ENCODE results near the gene NUDT4B. TPM values are rescaled to one million over a fixed set of nuclear protein-coding genes. Genes with fewer than 3 reads are reported as not detected.
"Not testable (repeated sequence)": the region's sequence is repeated elsewhere in the genome, so short reads cannot be mapped to it uniquely, and the experiment has no call there.

The NUDT4B gene
- total and polyA plus RNA-seq, 2 of the 13 experiments (the other 11 are each of a cell fraction or from before 2014, with no cell fraction given) = 3.3 to 24.5 TPM

GRCh38 chr1:148734311-148734662 is 14.3 kb upstream of the NUDT4B start:
- H3K27me3 ChIP-seq (ENCODE audit: control insufficient read depth in 1 of 2, insufficient read depth in 2 of 2, low read length in 2 of 2); BruUV-seq (replicated peaks); CTCF ChIA-PET (ENCODE audit: low intra/inter-chr PET ratio, low total read pairs); H3K4me2 ChIP-seq (ENCODE audit: low read depth, low read length); H3K79me2 ChIP-seq (ENCODE audit: insufficient read depth, low read length); H3K9me3 ChIP-seq (ENCODE audit: low read length); intact Hi-C loops (cut with micrococcal nuclease; ENCODE audit: unreplicated experiment); DNase-seq (ENCODE audit: low spot score); FAIRE-seq; POLR2A ChIA-PET; H3K9ac ChIP-seq (ENCODE audit: insufficient read depth, low read depth, low read length); H3K4me3 ChIP-seq (replicated peaks in 1 of 3; ENCODE audit: insufficient read depth in 1 of 3, low read depth in 2 of 3, low read length in 3 of 3); H3K36me3 ChIP-seq (replicated peaks in 1 of 2; ENCODE audit: control insufficient read depth in 1 of 2, insufficient read depth in 2 of 2, low read length in 2 of 2); H3K27ac ChIP-seq (ENCODE audit: extremely low read length, insufficient read depth, low read length); ATAC-seq; in situ Hi-C loops (cut with HindIII; ENCODE audit: extremely low pct_ligation_motif_present, low pct_unique_long_range_greater_than_20kb); H2AFZ ChIP-seq (ENCODE audit: low read length); H4K20me1 ChIP-seq (ENCODE audit: insufficient read depth, low read length); H3K4me1 ChIP-seq (ENCODE audit: insufficient read depth, low read length): not testable (repeated sequence)
- WGBS (ENCODE audit: low lambda C conversion rate) = no CpG with 5 or more reads among the region's 3 CpGs

- H3K9ac ChIP-seq (ENCODE audit: insufficient read depth, low read depth, low read length); intact Hi-C loops (cut with micrococcal nuclease; ENCODE audit: unreplicated experiment); H3K79me2 ChIP-seq (ENCODE audit: insufficient read depth, low read length); H3K9me3 ChIP-seq (ENCODE audit: low read length); H3K4me2 ChIP-seq (ENCODE audit: low read depth, low read length); H3K27ac ChIP-seq (ENCODE audit: extremely low read length, insufficient read depth, low read length); H3K36me3 ChIP-seq (replicated peaks in 1 of 2; ENCODE audit: control insufficient read depth in 1 of 2, insufficient read depth in 2 of 2, low read length in 2 of 2); BruUV-seq (replicated peaks); POLR2A ChIA-PET; H4K20me1 ChIP-seq (ENCODE audit: insufficient read depth, low read length); CTCF ChIA-PET (ENCODE audit: low intra/inter-chr PET ratio, low total read pairs); H3K27me3 ChIP-seq (ENCODE audit: control insufficient read depth in 1 of 2, insufficient read depth in 2 of 2, low read length in 2 of 2); FAIRE-seq; DNase-seq (ENCODE audit: low spot score); H2AFZ ChIP-seq (ENCODE audit: low read length); H3K4me1 ChIP-seq (ENCODE audit: insufficient read depth, low read length); ATAC-seq; H3K4me3 ChIP-seq (replicated peaks in 1 of 3; ENCODE audit: insufficient read depth in 1 of 3, low read depth in 2 of 3, low read length in 3 of 3); in situ Hi-C loops (cut with HindIII; ENCODE audit: extremely low pct_ligation_motif_present, low pct_unique_long_range_greater_than_20kb): not testable (repeated sequence)
- no CpG with 5 or more reads among the region's 1 CpG for WGBS (ENCODE audit: low lambda C conversion rate)
Observed at GRCh38 chr1:148735538-148735937, 13.0 kb upstream of the NUDT4B start.

GRCh38 chr1:148738667-148739066 is 9.9 kb upstream of the NUDT4B start:
- H2AFZ ChIP-seq (ENCODE audit: low read length); H3K4me3 ChIP-seq (replicated peaks in 1 of 3; ENCODE audit: insufficient read depth in 1 of 3, low read depth in 2 of 3, low read length in 3 of 3); in situ Hi-C loops (cut with HindIII; ENCODE audit: extremely low pct_ligation_motif_present, low pct_unique_long_range_greater_than_20kb); POLR2A ChIA-PET; BruUV-seq (replicated peaks); intact Hi-C loops (cut with micrococcal nuclease; ENCODE audit: unreplicated experiment); H3K4me2 ChIP-seq (ENCODE audit: low read depth, low read length); CTCF ChIA-PET (ENCODE audit: low intra/inter-chr PET ratio, low total read pairs); FAIRE-seq; H3K9me3 ChIP-seq (ENCODE audit: low read length); DNase-seq (ENCODE audit: low spot score); H3K4me1 ChIP-seq (ENCODE audit: insufficient read depth, low read length); H4K20me1 ChIP-seq (ENCODE audit: insufficient read depth, low read length); H3K27ac ChIP-seq (ENCODE audit: extremely low read length, insufficient read depth, low read length); H3K36me3 ChIP-seq (replicated peaks in 1 of 2; ENCODE audit: control insufficient read depth in 1 of 2, insufficient read depth in 2 of 2, low read length in 2 of 2); ATAC-seq; H3K27me3 ChIP-seq (ENCODE audit: control insufficient read depth in 1 of 2, insufficient read depth in 2 of 2, low read length in 2 of 2); H3K79me2 ChIP-seq (ENCODE audit: insufficient read depth, low read length); H3K9ac ChIP-seq (ENCODE audit: insufficient read depth, low read depth, low read length): not testable (repeated sequence)
- WGBS (ENCODE audit: low lambda C conversion rate) = no CpG with 5 or more reads among the region's 6 CpGs

GRCh38 chr1:148743200-148743599 is 5.4 kb upstream of the NUDT4B start:
- POLR2A ChIA-PET; H3K9ac ChIP-seq (ENCODE audit: insufficient read depth, low read depth, low read length); intact Hi-C loops (cut with micrococcal nuclease; ENCODE audit: unreplicated experiment); H2AFZ ChIP-seq (ENCODE audit: low read length); H3K9me3 ChIP-seq (ENCODE audit: low read length); FAIRE-seq; ATAC-seq; H3K79me2 ChIP-seq (ENCODE audit: insufficient read depth, low read length); H3K4me2 ChIP-seq (ENCODE audit: low read depth, low read length); BruUV-seq (replicated peaks); in situ Hi-C loops (cut with HindIII; ENCODE audit: extremely low pct_ligation_motif_present, low pct_unique_long_range_greater_than_20kb); CTCF ChIA-PET (ENCODE audit: low intra/inter-chr PET ratio, low total read pairs); DNase-seq (ENCODE audit: low spot score); H3K27me3 ChIP-seq (ENCODE audit: control insufficient read depth in 1 of 2, insufficient read depth in 2 of 2, low read length in 2 of 2); H4K20me1 ChIP-seq (ENCODE audit: insufficient read depth, low read length); H3K27ac ChIP-seq (ENCODE audit: extremely low read length, insufficient read depth, low read length); H3K4me1 ChIP-seq (ENCODE audit: insufficient read depth, low read length); H3K36me3 ChIP-seq (replicated peaks in 1 of 2; ENCODE audit: control insufficient read depth in 1 of 2, insufficient read depth in 2 of 2, low read length in 2 of 2); H3K4me3 ChIP-seq (replicated peaks in 1 of 3; ENCODE audit: insufficient read depth in 1 of 3, low read depth in 2 of 3, low read length in 3 of 3): not testable (repeated sequence)
- no CpG with 5 or more reads among the region's 4 CpGs for WGBS (ENCODE audit: low lambda C conversion rate)
